Gastrocnemius medialis (tissue), 4 donors: ENCODE data around the gene TRIO.

ENCODE experiments used
- CTCF ChIP-seq, 5 experiments: fragments of 450-650 bp in 3 of 5; fragments of 200-600 bp in 2 of 5; sonication (generic) in 2 of 5; IDR thresholded peaks in 4 of 5; conservative IDR thresholded peaks in 1 of 5; 1 replicate in 4 of 5; 2 replicates in 1 of 5; pipeline ENCODE4 v1.5.1; 2016 to 2019; ENCODE audit warnings: antibody characterized with exemption in 5 of 5, mild to moderate bottlenecking in 3 of 5, moderate library complexity in 3 of 5
- POLR2A ChIP-seq, 2 donors: fragments of 450-650 bp; IDR thresholded peaks; one replicate each; pipeline ENCODE4 v1.6.1; 2017; ENCODE audit warnings: antibody characterized with exemption in 2 of 2, mild to moderate bottlenecking in 2 of 2, moderate library complexity in 2 of 2

GRCh38 chr5:14186059-14186830 lies 43.1 kb downstream of the TRIO start:
- no peak for TF ChIP-seq CTCF (IDR thresholded peaks at IDR 0.05 in 4 of 5, conservative IDR thresholded peaks at IDR 0.05 in 1 of 5)
- TF ChIP-seq POLR2A (IDR thresholded peaks at IDR 0.05), result no peak
